Psoas muscle (tissue), 8 donors: Measurements from ENCODE around the gene CRABP2. TPM values are rescaled to one million over a fixed set of nuclear protein-coding genes. Genes with fewer than 3 reads are reported as not detected.

Source experiments
- ATAC-seq, 4 donors: fragments of 200-7000 bp; cut with Tn5 transposase; one replicate each; pipeline ENCODE4 v1.9.1; 2020; ENCODE audit warnings: moderate library complexity in 3 of 4, mild to moderate bottlenecking in 2 of 4
- DNase-seq, 2 donors: peaks; one replicate each; pipeline ENCODE4 v3.0.0-alpha.2; 2020
- H3K27ac ChIP-seq: fragments of 200-600 bp; one replicate; pipeline ENCODE4 v1.8.0; 2022
- H3K27me3 ChIP-seq, 3 donors: fragments of 200-600 bp in 1 of 3; one replicate each; pipeline versions ENCODE4 v1.6.1 to v1.8.0; 2013 to 2022; ENCODE audit warnings: low read length in 2 of 3, mild to moderate bottlenecking in 2 of 3, moderate library complexity in 1 of 3; ENCODE audit not compliant: insufficient read depth in 3 of 3
- H3K36me3 ChIP-seq, 2 donors: fragments of 200-600 bp in 1 of 2; one replicate each; pipeline versions ENCODE4 v1.6.1 to v1.8.0; 2013 to 2022; ENCODE audit warnings: low read depth in 1 of 2, mild to moderate bottlenecking in 1 of 2, moderate library complexity in 1 of 2; ENCODE audit not compliant: insufficient read depth in 1 of 2
- H3K4me1 ChIP-seq: fragments of 200-600 bp; one replicate; pipeline ENCODE4 v1.8.0; 2022
- H3K4me3 ChIP-seq: fragments of 200-600 bp; one replicate; pipeline ENCODE4 v1.8.0; 2022; ENCODE audit warnings: mild to moderate bottlenecking
- H3K9me3 ChIP-seq: fragments of 200-600 bp; one replicate; pipeline ENCODE4 v1.8.0; 2022
- CTCF ChIP-seq: fragments of 200-600 bp; IDR thresholded peaks from one replicate; pipeline ENCODE4 v1.8.0; 2022; ENCODE audit warnings: antibody characterized with exemption
- WGBS, 3 donors: extraction: QIAGEN DNeasy Blood & Tissue Kit; methylation state at CpG; one replicate each; pipeline versions ENCODE4 v1.1.6 to v1.1.7; 2013; 5-methylcytosine and 5-hydroxymethylcytosine counted together
- intact Hi-C, 2 donors: fragments of 100-400 bp; cut with DNase I; formaldehyde crosslinking; loops; one replicate each; pipeline versions ENCODE4 v1.11.0 to v1.14.2; 2022
- long read RNA-seq, 2 donors: library from polyadenylated mRNA; unstranded; transcript quantifications; one replicate each; pipeline ENCODE4 v2.0.0, GENCODE V29; 2021
- polyA plus RNA-seq, 3 donors: library from polyadenylated mRNA; stranded (reverse); fragments of 200-250 nt; gene quantifications; one replicate each; pipeline ENCODE4 v1.2.3, GENCODE V29; 2013
- total RNA-seq, 4 donors: library from RNA; stranded (reverse); fragmentation: NEBNext Ultra II Directional in 2 of 4; extraction: Animal tissue kit (Norgen Biotek cat#: 25700) in 2 of 4; gene quantifications; one replicate each; pipeline versions ENCODE4 v1.2.1 to v1.2.4, GENCODE V29; 2021 to 2023
- donor health status: healthy with polysubstance abuse.
- donor health status: DM: no; HTN: no; CAD: no; lungs with moderate emphysema.
- donor health status: Bipolar disorder and iron deficiency.
- donor health status: healthy.
- donor health status: DM: yes; HTN: yes; CAD: no.
- donor health status: DM: no; HTN: no; CAD: no.
- donor health status: DM: no; HTN: no; CAD: no.
- donor health status: DM: yes; HTN: yes; CAD: no.

The CRABP2 gene
- total RNA-seq: 1 to 10 TPM in 2 of 4 donors, under 1 TPM in 1, not detected in 1; 0.71 to 1.7 (median 1.6) TPM
- polyA plus RNA-seq: under 1 TPM; 0.13 to 0.57 (median 0.53) TPM
- long read RNA-seq, donor 1: 0 reads
- long read RNA-seq, donor 2: 0 reads

- Histone ChIP-seq H3K27ac (no peak within 1 kb of the TSS), H3K27me3 (peaks cover 0 to 58% (median 21%) of the 10 kb centered on the region in 3 donors), H3K4me3 (peak within 1 kb of the TSS; percentile 62), H3K9me3 (no peaks in the 10 kb centered on the region), H3K36me3 (no peaks in the 10 kb centered on the region), H3K4me1 (peaks cover 22% of the 10 kb centered on the region)
- intact Hi-C loops: no loop called here
- TF ChIP-seq CTCF: no peak
- WGBS, 3 donors: 0 to 2% (median 0%) methylated on average over 41 to 42 of the region's 42 CpGs
- ATAC-seq: peak; percentile 4 to 22 (median 18)
- DNase-seq: peak; percentile 30 to 57
Observed at GRCh38 chr1:156705321-156705917, at the start of gene CRABP2. Gene CRABP2 (minus strand): TSS chr1:156705583. CDS start chr1:156705446, 137 bp downstream.

GRCh38 chr1:156754219-156754618 is 48.8 kb upstream of the CRABP2 start:
- Histone ChIP-seq H3K9me3 (no peaks in the 10 kb centered on the region), H3K36me3 (no peaks in the 10 kb centered on the region), H3K27ac (peak overlapping the region; percentile 50), H3K27me3 (no peaks in the 10 kb centered on the region), H3K4me1 (peaks cover 37% of the 10 kb centered on the region), H3K4me3 (no peak overlapping the region)
- no peak for TF ChIP-seq CTCF
- WGBS, 3 donors: 21 to 36% (median 23%) methylated on average over 8 of the region's 8 CpGs
- DNase-seq (no peak), ATAC-seq (no peak)
- intact Hi-C loops: no loop called here

- WGBS, 3 donors: 7 to 31% (median 16%) methylated on average over 1 of the region's 1 CpG
- intact Hi-C loops: no loop called here
- DNase-seq (no peak), ATAC-seq (no peak)
- Histone ChIP-seq H3K27ac (peak overlapping the region; percentile 98), H3K4me3 (peak overlapping the region; percentile 96), H3K4me1 (peaks cover 43% of the 10 kb centered on the region), H3K36me3 (no peaks in the 10 kb centered on the region), H3K9me3 (no peaks in the 10 kb centered on the region), H3K27me3 (no peaks in the 10 kb centered on the region)
- no peak for TF ChIP-seq CTCF
Observed at GRCh38 chr1:156752843-156753482, 47.6 kb upstream of the CRABP2 start.

- Histone ChIP-seq H3K4me3 (peak overlapping the region; percentile 96), H3K4me1 (peaks cover 48% of the 10 kb centered on the region), H3K27me3 (no peaks in the 10 kb centered on the region), H3K9me3 (no peaks in the 10 kb centered on the region), H3K36me3 (no peaks in the 10 kb centered on the region), H3K27ac (peak overlapping the region; percentile 98)
- TF ChIP-seq CTCF: no peak
- DNase-seq: peak; percentile 99
- 0% methylated on average over 46 to 67 of the region's 68 CpGs for WGBS, 3 donors
- ATAC-seq: peak; percentile 71 to 77 (median 75)
- intact Hi-C loops: loop anchor here in 1 of 2 donors (2.0 kb wide), 1 partner anchor 15 kb away; the partner anchor contains the start of gene PRCC
Observed at GRCh38 chr1:156751757-156752481, 46.5 kb upstream of the CRABP2 start.
